Measurements from ENCODE around the gene MYO3B.

The MYO3B gene

DNA sequence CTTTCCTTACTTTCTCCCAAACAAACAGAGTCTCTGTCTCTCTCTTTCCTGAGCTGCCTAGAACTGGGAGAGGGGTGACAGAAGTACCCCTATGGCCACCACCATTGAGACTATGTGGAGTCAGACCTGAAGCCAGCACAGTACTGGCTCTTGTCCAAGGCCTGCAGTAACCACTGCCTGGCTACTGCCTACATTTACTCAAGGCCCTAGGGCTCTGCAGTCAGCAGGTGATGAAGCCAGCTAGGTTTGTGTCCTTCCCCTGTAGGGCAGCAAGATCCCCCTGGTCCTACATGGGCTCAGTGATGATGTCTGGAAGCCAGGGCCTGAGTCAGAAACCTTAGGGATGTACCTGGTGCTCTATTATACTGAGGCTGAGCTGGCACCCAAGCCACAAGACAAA is 12.2 kb downstream of the MYO3B start:
- Histone ChIP-seq H3K27ac (ENCODE audit: insufficient read depth, low read depth, low read length, poor library complexity, severe bottlenecking) (no peak overlapping the region), H3K4me1 (ENCODE audit: control insufficient read depth, insufficient read depth, low read length) (no peaks in the 10 kb centered on the region), H3K27me3 (ENCODE audit: control insufficient read depth, insufficient read depth, low read length, poor library complexity, severe bottlenecking) (no peaks in the 10 kb centered on the region), H3K9me3 (ENCODE audit: control insufficient read depth, low read length) (peaks cover 4% of the 10 kb centered on the region), H3K4me3 (ENCODE audit: insufficient read depth, low read depth, low read length) (no peak overlapping the region), H3K36me3 (ENCODE audit: control insufficient read depth, insufficient read depth, low read length) (no peaks in the 10 kb centered on the region)

DNA sequence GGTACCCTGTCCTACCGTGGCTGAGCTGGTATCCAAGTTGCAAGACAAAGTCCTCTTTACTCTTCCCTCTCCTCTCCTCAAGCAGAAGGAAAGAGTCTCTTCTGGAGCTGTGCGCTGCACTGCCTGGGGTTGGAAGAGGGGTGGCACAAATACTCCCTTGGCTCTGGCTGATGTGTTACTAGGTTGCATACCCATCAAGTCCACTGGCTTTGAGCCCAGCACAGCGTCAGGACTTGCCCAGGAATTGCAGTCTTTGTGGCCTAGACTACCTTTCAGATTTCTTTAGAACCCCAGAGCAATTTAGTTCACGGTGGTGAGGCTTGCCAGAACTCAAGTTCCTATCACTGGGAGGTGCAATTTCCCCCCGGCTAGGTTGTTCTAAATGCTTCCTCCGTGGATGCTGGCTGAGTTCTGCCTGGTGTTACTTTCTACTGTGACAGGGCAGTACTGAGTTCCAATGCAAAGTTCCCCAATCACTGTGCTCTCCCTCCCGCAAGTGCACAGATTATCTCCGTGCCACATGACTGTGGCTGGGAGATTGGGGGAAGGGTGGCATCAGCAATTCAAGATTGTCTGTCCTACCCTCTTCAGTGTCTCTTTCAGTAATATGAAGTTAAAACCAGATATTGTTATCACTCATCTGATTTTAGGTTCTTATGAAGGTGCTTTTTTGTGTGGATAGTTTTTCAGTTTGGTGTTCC is 13.4 kb downstream of the MYO3B start:
- Histone ChIP-seq H3K27me3 (ENCODE audit: control insufficient read depth, insufficient read depth, low read length, poor library complexity, severe bottlenecking) (no peaks in the 10 kb centered on the region), H3K36me3 (ENCODE audit: control insufficient read depth, insufficient read depth, low read length) (no peaks in the 10 kb centered on the region), H3K4me3 (ENCODE audit: insufficient read depth, low read depth, low read length) (no peak overlapping the region), H3K4me1 (ENCODE audit: control insufficient read depth, insufficient read depth, low read length) (no peaks in the 10 kb centered on the region), H3K9me3 (ENCODE audit: control insufficient read depth, low read length) (no peaks in the 10 kb centered on the region), H3K27ac (ENCODE audit: insufficient read depth, low read depth, low read length, poor library complexity, severe bottlenecking) (no peak overlapping the region)
- 81% methylated on average over 8 of the region's 8 CpGs for WGBS, 2 experiments

DNA sequence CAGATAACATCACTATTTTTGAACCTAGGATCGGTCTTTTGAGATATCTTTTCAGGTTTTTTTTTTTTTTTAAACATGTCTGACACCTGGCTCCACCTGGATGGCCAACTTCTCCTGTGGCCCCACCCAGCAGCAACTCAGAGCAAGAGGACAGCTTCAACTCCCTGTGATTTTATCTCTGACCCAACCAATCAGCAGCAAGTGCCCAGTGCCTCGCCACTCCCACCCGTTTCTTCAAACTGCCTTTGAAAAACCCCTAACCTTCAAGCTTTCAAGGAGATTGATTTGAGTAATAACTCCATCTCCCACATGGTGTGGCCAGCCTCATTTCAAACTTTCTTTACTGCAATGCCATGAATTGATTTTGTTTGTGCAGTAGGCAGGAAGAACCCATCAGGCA is 19.0 kb downstream of the MYO3B start:
- Histone ChIP-seq H3K4me1 (ENCODE audit: control insufficient read depth, insufficient read depth, low read length) (peaks cover 9% of the 10 kb centered on the region), H3K27me3 (ENCODE audit: control insufficient read depth, insufficient read depth, low read length, poor library complexity, severe bottlenecking) (no peaks in the 10 kb centered on the region), H3K9me3 (ENCODE audit: control insufficient read depth, low read length) (no peaks in the 10 kb centered on the region), H3K36me3 (ENCODE audit: control insufficient read depth, insufficient read depth, low read length) (no peaks in the 10 kb centered on the region), H3K27ac (ENCODE audit: insufficient read depth, low read depth, low read length, poor library complexity, severe bottlenecking) (no peak overlapping the region), H3K4me3 (ENCODE audit: insufficient read depth, low read depth, low read length) (no peak overlapping the region)
- 91 to 94% methylated on average over 3 of the region's 3 CpGs for WGBS, 2 experiments

DNA sequence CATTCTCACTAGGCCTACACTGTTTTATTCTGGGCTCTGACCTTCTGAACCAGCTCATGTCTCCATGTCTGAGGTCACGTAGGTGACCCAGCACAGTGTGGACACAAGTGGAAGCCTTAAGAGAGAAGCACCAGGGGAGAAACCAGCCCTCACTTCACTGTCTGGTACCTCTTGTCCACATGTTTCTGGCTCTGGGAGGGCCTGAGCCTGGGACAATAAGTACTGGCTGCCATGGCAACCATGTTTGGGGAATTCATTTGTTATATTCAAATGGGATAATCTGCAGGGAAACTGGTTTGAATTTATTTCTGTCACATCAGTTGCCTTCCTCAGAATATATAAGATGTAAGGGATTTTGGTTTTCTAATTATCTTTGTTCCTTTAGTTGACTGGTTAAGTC is 23.3 kb downstream of the MYO3B start:
- H3K4me3 ChIP-seq (ENCODE audit: insufficient read depth, low read depth, low read length) = no peak overlapping the region
- H3K9me3 ChIP-seq (ENCODE audit: control insufficient read depth, low read length) = no peaks in the 10 kb centered on the region
- H3K36me3 ChIP-seq (ENCODE audit: control insufficient read depth, insufficient read depth, low read length) = no peaks in the 10 kb centered on the region
- WGBS, 2 experiments = 86 to 88% methylated on average over 1 of the region's 1 CpG
- no peaks in the 10 kb centered on the region for H3K27me3 ChIP-seq (ENCODE audit: control insufficient read depth, insufficient read depth, low read length, poor library complexity, severe bottlenecking)
- peaks cover 9% of the 10 kb centered on the region for H3K4me1 ChIP-seq (ENCODE audit: control insufficient read depth, insufficient read depth, low read length)
- no peak overlapping the region for H3K27ac ChIP-seq (ENCODE audit: insufficient read depth, low read depth, low read length, poor library complexity, severe bottlenecking)

DNA sequence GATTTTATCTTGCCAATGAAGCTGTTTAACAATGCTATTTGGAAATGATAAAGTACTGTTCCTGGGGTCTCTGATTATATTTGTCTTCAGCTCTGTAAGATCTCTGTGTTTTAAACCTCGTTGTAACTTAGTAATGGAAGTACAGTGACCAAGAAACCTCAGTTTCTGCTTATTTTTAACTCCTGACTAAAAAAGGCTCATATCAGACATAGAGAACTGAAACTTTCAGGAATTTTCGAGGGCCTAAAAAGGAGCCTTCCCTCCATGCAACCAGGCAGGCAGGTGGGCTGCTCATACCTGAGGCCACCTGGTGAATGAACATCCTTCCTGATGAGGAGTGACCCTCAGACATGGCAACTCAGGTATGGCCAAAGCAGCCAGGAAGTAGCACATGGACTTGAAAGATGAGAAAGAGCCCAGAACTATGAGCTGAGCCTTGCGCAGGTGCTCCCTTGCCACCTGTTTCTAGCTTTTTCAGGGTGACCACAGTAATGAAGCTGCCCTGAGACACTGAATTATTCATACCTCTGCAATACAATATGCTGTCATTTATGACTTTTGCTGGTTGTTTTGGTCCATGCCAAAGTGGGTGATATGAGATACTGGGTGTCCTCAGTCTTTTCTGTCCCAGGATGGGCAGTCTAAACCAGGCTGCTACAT is 23.9 kb downstream of the MYO3B start:
- Histone ChIP-seq H3K27ac (ENCODE audit: insufficient read depth, low read depth, low read length, poor library complexity, severe bottlenecking) (no peak overlapping the region), H3K9me3 (ENCODE audit: control insufficient read depth, low read length) (no peaks in the 10 kb centered on the region), H3K27me3 (ENCODE audit: control insufficient read depth, insufficient read depth, low read length, poor library complexity, severe bottlenecking) (no peaks in the 10 kb centered on the region), H3K4me3 (ENCODE audit: insufficient read depth, low read depth, low read length) (no peak overlapping the region), H3K36me3 (ENCODE audit: control insufficient read depth, insufficient read depth, low read length) (no peaks in the 10 kb centered on the region), H3K4me1 (ENCODE audit: control insufficient read depth, insufficient read depth, low read length) (peaks cover 9% of the 10 kb centered on the region)
- 93 to 94% methylated on average over 3 of the region's 3 CpGs for WGBS, 2 experiments

DNA sequence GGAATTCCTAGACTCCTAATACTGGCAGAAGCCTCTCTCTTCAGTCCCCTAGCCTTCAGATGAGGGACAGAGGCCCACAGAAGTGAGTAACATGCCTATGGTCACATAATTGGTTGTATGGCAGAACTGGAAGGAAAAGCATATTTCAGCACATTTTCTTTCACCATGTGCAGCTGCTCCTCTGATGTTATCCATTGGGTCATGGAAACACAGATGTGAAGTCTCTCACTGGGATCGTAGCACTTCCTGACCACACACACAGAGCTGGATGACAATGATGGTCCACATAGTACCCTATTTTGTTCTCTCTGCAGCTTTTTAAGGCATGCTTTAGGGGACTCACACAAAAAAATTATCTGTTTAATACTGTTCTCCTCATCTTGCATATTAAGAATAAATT is 24.5 kb downstream of the MYO3B start:
- H3K4me1 ChIP-seq (ENCODE audit: control insufficient read depth, insufficient read depth, low read length) = peaks cover 9% of the 10 kb centered on the region
- no peaks in the 10 kb centered on the region for H3K27me3 ChIP-seq (ENCODE audit: control insufficient read depth, insufficient read depth, low read length, poor library complexity, severe bottlenecking)
- 92 to 95% methylated on average over 1 of the region's 1 CpG for WGBS, 2 experiments
- H3K9me3 ChIP-seq (ENCODE audit: control insufficient read depth, low read length) = no peaks in the 10 kb centered on the region
- H3K4me3 ChIP-seq (ENCODE audit: insufficient read depth, low read depth, low read length) = no peak overlapping the region
- H3K27ac ChIP-seq (ENCODE audit: insufficient read depth, low read depth, low read length, poor library complexity, severe bottlenecking) = no peak overlapping the region
- no peaks in the 10 kb centered on the region for H3K36me3 ChIP-seq (ENCODE audit: control insufficient read depth, insufficient read depth, low read length)

DNA sequence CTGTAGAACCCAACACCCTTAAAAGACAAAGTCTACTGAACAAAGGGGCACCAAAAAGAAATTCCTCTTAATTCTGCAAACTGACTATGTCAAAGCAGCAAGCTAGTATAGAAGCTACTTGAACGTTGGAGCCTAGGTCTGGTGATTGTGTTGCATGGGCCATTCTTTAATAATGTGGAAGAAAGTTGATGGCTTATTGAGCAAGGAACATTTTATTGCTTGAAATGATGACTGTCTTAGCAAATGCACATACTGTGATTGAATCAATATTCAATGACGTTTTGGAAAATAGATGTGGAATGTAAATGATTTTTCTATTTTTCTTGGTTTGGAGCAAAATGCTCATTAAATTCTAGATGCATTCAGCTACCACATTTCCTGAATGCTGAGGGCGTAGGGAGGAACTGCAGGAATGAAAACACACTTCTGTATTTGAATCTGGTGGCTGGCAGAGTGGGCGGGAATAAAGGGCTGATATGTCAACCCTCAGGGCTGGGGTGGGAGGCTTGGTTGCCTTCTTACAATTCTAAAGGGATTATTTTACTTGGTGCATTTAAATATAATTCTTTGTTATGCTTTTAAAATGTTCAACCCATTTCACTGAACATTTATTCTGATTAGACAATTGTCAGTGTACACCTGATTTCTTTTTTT is 26.5 kb downstream of the MYO3B start:
- Histone ChIP-seq H3K4me3 (ENCODE audit: insufficient read depth, low read depth, low read length) (no peak overlapping the region), H3K9me3 (ENCODE audit: control insufficient read depth, low read length) (no peaks in the 10 kb centered on the region), H3K27ac (ENCODE audit: insufficient read depth, low read depth, low read length, poor library complexity, severe bottlenecking) (no peak overlapping the region), H3K36me3 (ENCODE audit: control insufficient read depth, insufficient read depth, low read length) (no peaks in the 10 kb centered on the region), H3K27me3 (ENCODE audit: control insufficient read depth, insufficient read depth, low read length, poor library complexity, severe bottlenecking) (no peaks in the 10 kb centered on the region), H3K4me1 (ENCODE audit: control insufficient read depth, insufficient read depth, low read length) (peaks cover 9% of the 10 kb centered on the region)
- 87 to 88% methylated on average over 3 to 4 of the region's 4 CpGs for WGBS, 2 experiments

DNA sequence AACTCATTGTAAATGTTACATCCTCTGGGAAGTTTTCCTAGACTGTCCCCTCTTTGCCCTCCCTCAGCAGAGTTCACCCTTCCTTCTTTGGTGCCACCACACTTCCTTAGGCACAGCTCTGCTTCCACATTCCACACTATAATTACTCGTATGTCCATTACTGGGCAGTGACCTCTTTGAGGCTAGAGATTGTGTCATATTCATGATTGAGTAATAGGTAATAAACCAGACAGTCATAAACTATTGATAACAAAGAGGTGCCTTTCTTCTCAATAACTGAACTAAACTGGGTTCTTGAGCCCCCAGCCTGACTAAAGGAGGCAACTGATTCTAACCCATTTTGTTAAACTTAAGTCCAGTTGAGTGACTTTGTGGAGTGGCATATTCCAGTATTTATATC is 28.3 kb downstream of the MYO3B start:
- H3K27me3 ChIP-seq (ENCODE audit: control insufficient read depth, insufficient read depth, low read length, poor library complexity, severe bottlenecking) = no peaks in the 10 kb centered on the region
- H3K9me3 ChIP-seq (ENCODE audit: control insufficient read depth, low read length) = no peaks in the 10 kb centered on the region
- 100% methylated on average over 1 of the region's 1 CpG for WGBS, 2 experiments
- no peaks in the 10 kb centered on the region for H3K36me3 ChIP-seq (ENCODE audit: control insufficient read depth, insufficient read depth, low read length)
- no peak overlapping the region for H3K27ac ChIP-seq (ENCODE audit: insufficient read depth, low read depth, low read length, poor library complexity, severe bottlenecking)
- no peak overlapping the region for H3K4me3 ChIP-seq (ENCODE audit: insufficient read depth, low read depth, low read length)
- H3K4me1 ChIP-seq (ENCODE audit: control insufficient read depth, insufficient read depth, low read length) = peaks cover 4% of the 10 kb centered on the region

DNA sequence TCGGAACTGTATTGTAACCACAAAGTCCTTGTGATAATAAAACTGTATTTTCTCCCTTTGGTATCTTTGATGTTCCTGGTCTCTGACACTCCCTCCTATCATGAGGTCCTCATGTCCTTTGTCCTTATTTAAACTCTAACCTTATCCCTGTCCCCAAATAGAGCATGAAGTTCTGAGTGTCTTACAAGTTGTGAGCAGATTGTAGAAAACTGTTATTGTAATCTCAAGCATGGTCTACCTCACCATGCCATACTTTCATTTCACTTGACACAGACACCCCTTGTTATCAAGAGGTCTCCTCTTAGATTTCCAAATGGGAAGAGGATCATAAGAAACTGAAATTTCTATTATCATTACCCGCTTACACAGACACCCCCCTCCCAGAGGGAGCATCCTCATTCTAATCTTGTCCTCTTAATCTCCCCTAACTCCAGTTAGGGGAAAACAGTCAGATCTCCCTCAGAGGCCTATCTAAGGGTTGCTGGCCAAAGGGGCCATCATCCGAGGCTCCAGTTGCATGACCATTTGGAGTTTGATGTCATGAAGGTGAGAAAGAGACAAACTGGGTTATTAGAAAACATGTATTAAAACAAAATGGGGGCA is 29.0 kb downstream of the MYO3B start:
- Histone ChIP-seq H3K27ac (ENCODE audit: insufficient read depth, low read depth, low read length, poor library complexity, severe bottlenecking) (no peak overlapping the region), H3K27me3 (ENCODE audit: control insufficient read depth, insufficient read depth, low read length, poor library complexity, severe bottlenecking) (no peaks in the 10 kb centered on the region), H3K9me3 (ENCODE audit: control insufficient read depth, low read length) (no peaks in the 10 kb centered on the region), H3K4me1 (ENCODE audit: control insufficient read depth, insufficient read depth, low read length) (no peaks in the 10 kb centered on the region), H3K4me3 (ENCODE audit: insufficient read depth, low read depth, low read length) (no peak overlapping the region), H3K36me3 (ENCODE audit: control insufficient read depth, insufficient read depth, low read length) (no peaks in the 10 kb centered on the region)
- WGBS, 2 experiments = 84 to 95% methylated on average over 2 to 3 of the region's 3 CpGs

DNA sequence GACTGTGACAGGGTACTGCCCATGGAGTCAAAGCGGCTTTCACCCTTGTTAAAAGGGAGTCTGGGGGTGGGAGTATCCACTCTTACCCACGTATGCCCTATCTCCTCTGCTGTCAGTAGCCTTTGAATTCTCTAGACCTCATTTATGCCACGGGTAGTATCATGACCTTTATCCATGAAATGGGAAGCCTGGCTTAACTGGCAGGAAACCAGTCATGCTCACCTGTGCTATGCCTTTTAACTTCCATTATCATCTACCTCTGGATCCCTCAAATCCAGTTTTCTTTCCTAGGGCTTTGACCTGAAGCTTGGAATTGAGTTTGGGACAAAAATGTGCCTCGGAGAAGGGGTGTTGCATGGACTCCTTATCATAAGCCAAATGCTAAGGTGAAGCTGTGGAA is 30.0 kb downstream of the MYO3B start:
- H3K27me3 ChIP-seq (ENCODE audit: control insufficient read depth, insufficient read depth, low read length, poor library complexity, severe bottlenecking) = no peaks in the 10 kb centered on the region
- no peak overlapping the region for H3K4me3 ChIP-seq (ENCODE audit: insufficient read depth, low read depth, low read length)
- no peaks in the 10 kb centered on the region for H3K9me3 ChIP-seq (ENCODE audit: control insufficient read depth, low read length)
- no peaks in the 10 kb centered on the region for H3K36me3 ChIP-seq (ENCODE audit: control insufficient read depth, insufficient read depth, low read length)
- peaks cover 2% of the 10 kb centered on the region for H3K4me1 ChIP-seq (ENCODE audit: control insufficient read depth, insufficient read depth, low read length)
- no peak overlapping the region for H3K27ac ChIP-seq (ENCODE audit: insufficient read depth, low read depth, low read length, poor library complexity, severe bottlenecking)
- WGBS, 2 experiments = 91% methylated on average over 4 of the region's 4 CpGs
